Activated CD4-positive, alpha-beta T cell treated with anti-CD3 and anti-CD28 coated beads for 4 hours (primary cell): ENCODE measurements around the gene CLDN22.
"Not testable (repeated sequence)": the region's sequence is repeated elsewhere in the genome, so short reads cannot be mapped to it uniquely, and the experiment has no call there.

Source experiments
- DNase-seq, 2 donors: peaks; one replicate each; pipeline ENCODE4 v3.0.0-alpha.2; 2020

CLDN22 gene

GRCh38 chr4:183345261-183345660, 25.2 kb upstream of the CLDN22 start:
- no peak for DNase-seq

GRCh38 chr4:183344523-183345255, 24.6 kb upstream of the CLDN22 start:
- DNase-seq = no peak

DNA sequence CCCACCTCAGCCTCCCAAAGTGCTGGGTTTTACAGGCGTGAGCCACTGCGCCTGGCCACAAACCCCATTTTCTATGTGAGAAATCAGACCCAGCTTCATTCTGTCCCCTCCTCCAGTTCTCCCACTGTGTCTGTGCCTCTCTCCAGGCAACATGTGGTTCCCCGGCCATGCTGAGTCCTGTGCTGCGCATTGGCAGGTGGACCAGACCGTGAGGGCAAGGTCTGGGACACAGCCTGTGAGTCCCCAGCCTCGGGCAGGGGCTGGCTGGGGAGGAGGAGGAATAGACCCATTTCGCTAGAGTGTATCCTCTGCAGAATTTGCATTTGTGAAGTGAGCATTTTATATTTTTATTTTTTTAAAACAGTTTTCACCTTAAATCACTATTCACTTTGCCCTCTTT, 23.7 kb upstream of the CLDN22 start:
- DNase-seq = no peak

DNA sequence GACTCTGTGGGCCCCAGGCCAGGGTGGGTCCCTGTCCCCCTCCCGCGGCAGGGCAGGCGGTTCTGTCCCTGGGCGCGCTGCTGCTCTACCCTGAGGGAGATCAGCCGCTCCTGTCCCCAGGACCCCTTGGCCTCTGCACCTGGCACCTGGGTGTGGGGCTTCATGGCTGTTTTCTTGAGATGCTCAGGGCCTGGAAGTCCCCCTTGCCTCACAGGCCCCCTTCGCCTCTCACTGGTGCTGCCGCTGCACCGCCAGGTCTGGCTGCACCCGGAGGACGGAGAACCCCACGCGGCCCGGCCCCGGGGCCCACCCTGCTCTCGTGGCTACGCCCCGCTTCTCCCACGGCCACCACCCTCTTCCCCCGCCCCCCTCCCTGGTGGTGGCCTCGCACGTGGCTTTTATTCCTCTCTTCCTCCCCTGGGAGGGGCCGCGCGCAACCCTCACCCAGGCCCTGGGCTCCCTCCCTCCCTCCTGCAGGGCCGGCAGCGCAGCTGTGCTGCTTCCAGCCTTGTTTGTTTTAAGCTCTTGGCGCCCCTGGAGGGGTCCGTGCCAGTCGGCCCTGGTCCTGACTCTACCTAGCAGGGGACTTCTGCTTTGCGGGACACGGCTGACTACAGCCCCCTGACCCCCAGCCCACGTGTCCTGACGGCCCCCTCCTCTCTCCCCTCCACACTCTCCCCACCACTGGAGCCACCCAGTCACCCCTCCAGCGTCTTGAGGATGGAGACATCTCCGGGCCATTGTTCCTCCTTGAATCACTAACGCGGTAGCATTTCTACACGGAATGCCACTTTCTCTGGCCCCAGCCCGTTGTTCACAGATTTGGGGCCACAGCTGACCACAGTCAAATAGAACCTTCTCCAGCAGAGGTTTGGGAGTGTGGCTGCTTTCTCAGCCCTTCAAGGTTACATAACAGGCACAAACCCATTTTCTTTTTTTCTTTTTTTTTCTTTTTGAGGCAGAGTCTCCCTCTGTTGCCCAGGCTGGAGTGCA, 22.8 kb upstream of the CLDN22 start:
- DNase-seq = no peak

DNA sequence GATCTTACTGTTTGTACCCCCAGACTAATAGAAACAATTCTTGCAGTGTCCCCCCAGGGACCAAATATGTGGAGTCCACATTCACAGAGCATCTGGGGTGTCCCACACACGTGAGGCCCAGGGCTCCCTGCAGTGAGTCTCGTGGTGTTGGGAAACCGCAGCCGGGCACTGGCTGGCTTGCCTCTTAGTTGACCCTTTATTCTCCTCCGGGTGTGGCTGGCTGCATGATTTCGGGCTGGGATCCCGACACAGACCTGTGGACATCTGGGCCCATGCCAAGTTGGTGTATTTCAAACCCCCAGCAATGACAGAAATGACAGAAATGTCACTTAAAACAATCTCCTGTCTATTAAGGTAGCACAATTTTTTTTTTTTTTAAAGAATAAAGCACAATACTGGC, 17.8 kb upstream of the CLDN22 start:
- DNase-seq = no peak

DNA sequence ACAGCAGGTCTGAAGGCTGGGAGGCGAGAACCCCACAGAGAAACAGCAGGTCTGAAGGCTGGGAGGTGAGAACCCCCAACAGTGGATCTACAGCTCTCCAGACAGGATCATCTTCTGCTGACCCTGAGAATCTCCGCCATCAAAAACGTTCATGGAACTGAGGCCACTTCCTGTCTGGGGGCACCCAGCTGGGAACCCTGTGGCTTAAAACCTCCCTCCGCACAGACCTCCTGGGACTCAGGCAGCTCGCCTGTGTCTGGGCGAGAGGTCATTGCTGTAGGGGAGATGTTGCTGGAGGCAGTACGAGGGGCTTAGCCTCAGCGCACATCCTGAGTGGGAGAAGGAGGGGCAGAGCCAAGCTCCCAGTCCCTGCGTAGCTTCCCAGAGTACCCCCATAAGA, 17.3 kb upstream of the CLDN22 start:
- DNase-seq = no peak

GRCh38 chr4:183335369-183335940, 15.4 kb upstream of the CLDN22 start:
- no peak for DNase-seq

- DNase-seq = no peak
These were observed 13.9 kb upstream of the CLDN22 start for GRCh38 chr4:183333983-183334382.

DNA sequence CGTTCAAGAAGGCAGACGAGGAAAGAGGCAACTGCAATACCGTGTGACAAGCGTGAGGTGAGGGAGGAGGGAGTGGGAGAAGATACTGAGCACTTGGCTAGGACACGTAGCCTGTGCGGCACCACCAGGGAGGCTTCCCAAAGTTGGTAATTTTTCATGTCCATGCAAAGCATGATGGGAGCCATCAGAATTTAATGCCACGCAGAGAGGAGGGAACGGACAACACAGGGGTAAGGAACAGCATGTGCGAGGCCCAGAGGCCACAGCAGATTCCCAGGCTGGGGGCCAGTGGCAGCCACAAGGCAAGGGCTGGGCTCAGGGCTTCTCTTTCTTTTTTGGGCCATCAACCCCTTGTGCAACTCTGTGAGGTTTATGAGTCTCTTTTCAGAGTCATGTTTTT, 13.1 kb upstream of the CLDN22 start:
- no peak for DNase-seq

GRCh38 chr4:183332447-183332846, 12.4 kb upstream of the CLDN22 start:
- no peak for DNase-seq

DNA sequence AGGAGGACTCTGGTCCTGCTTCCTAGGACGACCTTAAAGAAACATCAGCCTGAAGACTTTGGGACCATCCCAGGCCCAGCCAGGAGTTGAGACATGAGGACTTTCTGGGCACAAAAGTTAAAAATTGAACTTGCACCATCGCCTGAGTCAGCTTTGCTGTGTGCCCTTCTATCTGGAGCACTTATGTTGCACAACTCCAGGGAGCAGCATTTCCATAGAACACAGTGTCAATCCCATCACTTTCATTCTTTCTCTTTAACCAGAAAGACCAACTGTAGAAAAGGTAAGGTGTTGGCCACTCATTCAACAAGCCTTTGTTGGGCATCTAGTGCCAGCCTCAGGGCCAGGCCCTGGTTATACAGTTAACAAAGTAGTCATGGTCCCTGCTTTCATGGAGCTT, 10.8 kb upstream of the CLDN22 start:
- DNase-seq = no peak

GRCh38 chr4:183329954-183330742, 10.1 kb upstream of the CLDN22 start:
- DNase-seq = no peak

DNA sequence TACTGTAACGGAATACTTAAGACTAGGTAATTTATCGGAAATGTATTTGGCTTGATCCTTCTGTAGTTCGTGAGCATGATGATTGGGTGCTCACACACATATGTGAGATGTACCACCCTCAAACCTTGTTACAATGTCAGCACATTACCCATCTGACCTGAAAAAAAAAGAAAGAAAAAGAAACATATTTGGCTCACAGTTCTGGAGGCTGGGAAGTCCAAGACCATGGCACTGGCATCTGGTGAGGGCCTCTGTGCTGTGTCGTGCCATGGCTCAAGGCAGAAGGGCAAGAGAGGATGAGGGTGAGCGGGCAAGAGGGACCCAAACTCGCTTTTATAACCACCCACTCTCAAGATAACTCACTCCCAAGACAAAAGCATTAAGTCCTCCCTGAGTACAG, 9.2 kb upstream of the CLDN22 start:
- no peak for DNase-seq

DNA sequence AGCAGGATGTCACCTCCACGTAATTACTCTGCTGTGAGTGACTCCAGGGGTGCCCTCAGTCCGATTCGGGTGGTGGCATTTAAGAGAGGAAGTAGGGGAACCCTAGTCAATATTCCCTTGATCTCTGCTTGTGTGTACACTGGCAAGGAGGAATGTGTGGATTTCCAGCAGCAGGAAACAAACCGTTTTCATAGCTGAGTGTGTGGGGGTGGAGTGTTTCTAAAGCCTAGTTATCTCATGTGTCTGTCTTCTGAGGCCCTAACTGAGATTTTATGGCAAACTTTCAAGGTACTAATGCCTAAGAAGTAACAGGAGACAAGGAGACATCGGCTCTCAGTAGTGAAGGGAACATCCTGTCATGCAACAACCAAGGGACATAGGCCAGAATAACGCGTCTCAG, 8.8 kb upstream of the CLDN22 start:
- DNase-seq = no peak

DNA sequence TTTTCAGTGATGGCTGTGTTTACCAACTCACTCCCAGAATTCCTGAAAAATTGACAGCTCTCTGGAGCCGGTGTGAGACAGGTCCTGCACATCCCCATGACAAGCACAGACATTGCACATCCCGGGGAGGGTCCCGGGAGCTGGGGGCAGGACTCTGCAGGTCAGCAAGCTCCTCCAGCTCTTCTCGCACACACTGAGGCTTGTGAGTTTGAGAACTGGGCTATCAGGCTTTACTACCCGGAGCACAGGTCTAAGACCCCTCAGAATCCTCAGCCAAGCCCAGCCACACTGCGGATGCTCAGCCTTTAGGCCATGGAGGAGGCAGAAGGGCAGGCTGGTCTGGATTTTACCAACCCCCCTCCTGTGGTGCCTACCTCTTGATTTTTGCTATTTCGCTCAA, 7.8 kb upstream of the CLDN22 start:
- DNase-seq = no peak

- no peak for DNase-seq
These were observed 6.8 kb upstream of the CLDN22 start for GRCh38 chr4:183326853-183327252.

DNA sequence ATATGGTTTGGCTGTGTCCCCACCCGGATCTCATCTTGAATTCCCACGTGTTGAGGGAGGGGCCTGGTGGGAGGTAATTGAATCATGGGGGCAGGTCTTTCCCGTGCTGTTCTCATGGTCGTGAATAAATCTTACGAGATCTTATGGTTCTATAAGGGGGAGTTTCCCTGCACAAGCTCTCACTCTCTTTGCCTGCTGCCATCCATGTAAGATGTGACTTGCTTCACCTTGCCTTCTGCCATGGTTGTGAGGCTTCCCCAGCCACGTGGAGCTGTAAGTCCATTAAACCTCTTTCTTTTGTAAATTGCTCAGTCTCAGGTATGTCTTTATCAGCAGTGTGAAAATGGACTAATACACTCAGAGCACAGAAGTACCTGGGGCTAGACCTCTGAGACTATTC, 6.3 kb upstream of the CLDN22 start:
- DNase-seq = not testable (repeated sequence)

DNA sequence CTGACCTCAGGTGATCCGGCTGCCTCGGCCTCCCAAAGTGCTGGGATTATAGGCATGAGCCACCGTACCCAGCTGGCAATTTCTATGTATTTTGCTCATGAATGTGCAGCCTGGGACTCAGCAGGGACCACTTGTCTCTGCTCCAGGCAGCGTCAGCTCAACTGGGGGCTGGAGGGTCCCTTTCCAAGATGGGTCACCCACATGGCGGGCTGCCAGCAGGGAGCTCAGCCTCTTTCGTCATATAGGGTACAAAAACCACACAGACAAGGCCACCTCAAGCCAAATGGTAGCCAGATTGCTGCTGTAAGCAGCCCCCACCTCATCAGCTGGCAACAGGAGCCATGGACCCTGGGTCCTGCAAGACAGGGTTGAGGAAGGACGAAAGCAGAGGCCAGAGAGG, 4.5 kb upstream of the CLDN22 start:
- DNase-seq = no peak

- not testable (repeated sequence) for DNase-seq
These were observed 4.0 kb upstream of the CLDN22 start for GRCh38 chr4:183324056-183324455.

DNA sequence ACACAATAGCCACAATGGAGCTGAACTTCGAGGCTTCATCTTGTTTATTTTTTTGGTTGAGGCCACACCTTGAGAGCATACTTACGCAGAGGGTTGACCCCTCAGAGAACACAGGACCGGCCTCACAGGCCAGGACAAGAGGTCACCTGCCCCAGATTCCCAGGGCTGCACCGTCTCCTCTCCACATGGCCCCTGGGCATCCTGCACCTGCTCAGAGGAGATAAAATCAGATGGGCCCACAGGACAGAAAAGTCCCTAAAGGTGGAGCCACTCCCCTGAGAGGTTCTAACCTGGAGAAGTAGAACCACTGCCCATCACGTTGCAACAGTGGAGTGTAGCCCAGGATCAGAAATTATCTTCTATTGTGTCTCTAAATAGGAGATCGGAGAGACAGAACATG, 3.2 kb upstream of the CLDN22 start:
- DNase-seq = no peak

GRCh38 chr4:183322326-183322725, 2.2 kb upstream of the CLDN22 start, which contains the start of gene CLDN24:
TSS of gene CLDN24 (minus strand) at chr4:183322426. CDS start at chr4:183322426, 0 bp downstream.
- no peak for DNase-seq

DNA sequence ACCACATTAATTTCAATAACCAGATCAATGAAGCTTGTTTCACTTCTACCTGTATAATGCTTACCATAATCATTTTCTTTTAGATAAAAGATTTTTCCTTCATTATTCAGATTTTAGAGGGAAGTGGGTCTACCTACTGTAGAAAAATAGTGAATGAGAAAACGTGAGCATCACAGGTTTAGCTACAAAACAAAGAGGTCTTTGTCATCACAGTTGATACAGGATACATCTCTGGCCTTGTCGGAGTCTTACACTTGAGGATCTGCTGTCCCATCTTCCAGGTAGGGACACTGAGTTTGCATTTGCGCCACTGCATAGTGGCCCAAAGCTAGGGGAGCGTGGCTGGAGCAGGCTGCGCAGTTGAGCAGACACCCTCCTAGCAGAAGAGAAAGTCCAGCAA, 1.4 kb upstream of the CLDN22 start:
- DNase-seq = no peak

DNA sequence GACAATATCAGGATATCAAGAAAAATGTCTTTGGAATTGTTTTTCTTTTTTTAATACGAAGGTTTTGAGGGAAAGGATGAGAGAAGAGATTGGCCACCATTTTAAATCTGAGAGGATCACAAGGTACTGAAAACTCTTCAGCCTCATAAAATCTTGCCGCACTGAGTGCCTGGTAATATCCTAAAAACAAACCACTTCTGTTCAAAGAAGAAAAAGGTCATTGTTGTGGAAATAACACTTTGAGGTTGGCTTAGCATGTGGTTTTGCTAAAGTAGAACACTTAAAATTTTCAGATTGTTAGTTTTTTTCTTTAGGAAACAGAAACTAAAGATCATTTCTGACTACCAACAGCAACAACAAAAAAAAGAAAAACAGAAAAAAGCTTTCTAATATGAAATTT, 1.0 kb upstream of the CLDN22 start:
- DNase-seq = no peak
